AG09319 (cell line): ENCODE data around the gene TMEM168.
"Not testable (repeated sequence)": the region's sequence is repeated elsewhere in the genome, so short reads cannot be mapped to it uniquely, and the experiment has no call there.

Experiments used
- DNase-seq: peaks from one replicate; pipeline ENCODE4 v3.0.0-alpha.2; 2010; ENCODE audit warnings: low read depth; ENCODE audit errors: extremely low read depth
- TF ChIP-seq, protein P1 (sequence below): IDR thresholded peaks from 2 replicates; pipeline ENCODE4 v1.5.1; 2011; ENCODE audit warnings: low read depth, mild to moderate bottlenecking, inconsistent platforms, low read length, moderate library complexity

The TMEM168 gene

DNA sequence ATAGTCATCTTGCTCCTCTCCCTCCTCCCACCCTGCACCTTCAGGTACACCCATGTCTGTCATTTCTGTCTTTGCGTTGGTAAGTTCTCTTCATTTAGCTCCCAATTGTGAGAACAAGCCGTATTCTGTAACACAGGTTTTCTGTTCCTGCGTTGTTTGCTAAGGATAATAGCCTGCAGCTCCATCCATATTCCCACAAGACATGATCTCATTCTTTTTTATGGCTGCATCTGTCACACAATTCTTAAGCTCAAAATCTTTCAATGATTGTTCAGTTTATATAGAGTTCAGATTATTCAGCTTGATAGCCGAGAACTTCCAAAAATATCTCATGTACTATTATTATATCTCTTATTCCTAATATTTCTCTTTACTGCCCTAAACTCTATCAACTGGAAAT lies 16.0 kb upstream of the TMEM168 start:
- DNase-seq: no peak
- TF ChIP-seq, protein P1, sequence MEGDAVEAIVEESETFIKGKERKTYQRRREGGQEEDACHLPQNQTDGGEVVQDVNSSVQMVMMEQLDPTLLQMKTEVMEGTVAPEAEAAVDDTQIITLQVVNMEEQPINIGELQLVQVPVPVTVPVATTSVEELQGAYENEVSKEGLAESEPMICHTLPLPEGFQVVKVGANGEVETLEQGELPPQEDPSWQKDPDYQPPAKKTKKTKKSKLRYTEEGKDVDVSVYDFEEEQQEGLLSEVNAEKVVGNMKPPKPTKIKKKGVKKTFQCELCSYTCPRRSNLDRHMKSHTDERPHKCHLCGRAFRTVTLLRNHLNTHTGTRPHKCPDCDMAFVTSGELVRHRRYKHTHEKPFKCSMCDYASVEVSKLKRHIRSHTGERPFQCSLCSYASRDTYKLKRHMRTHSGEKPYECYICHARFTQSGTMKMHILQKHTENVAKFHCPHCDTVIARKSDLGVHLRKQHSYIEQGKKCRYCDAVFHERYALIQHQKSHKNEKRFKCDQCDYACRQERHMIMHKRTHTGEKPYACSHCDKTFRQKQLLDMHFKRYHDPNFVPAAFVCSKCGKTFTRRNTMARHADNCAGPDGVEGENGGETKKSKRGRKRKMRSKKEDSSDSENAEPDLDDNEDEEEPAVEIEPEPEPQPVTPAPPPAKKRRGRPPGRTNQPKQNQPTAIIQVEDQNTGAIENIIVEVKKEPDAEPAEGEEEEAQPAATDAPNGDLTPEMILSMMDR: no peak

DNA sequence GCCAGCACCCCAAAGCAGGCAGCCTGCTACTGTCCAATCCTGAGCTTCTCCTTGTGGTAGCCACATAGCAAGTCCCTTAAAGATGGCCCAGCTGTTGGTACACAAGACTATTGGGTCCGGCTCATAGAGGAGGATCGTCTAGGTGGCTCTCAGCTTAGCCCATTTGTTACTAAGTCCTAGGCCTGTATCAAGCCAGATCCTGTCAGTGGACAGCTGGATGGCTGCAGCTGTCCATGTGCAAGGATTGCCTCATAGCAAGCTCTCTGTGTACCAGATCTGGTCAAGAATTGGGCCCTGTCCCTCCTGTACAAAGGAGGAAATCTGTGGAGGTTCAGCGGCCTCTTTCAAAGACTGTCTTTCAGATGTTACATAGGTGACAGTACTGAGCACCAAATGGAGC lies 12.2 kb upstream of the TMEM168 start:
- no peak for DNase-seq
- TF ChIP-seq, protein P1: no peak

DNA sequence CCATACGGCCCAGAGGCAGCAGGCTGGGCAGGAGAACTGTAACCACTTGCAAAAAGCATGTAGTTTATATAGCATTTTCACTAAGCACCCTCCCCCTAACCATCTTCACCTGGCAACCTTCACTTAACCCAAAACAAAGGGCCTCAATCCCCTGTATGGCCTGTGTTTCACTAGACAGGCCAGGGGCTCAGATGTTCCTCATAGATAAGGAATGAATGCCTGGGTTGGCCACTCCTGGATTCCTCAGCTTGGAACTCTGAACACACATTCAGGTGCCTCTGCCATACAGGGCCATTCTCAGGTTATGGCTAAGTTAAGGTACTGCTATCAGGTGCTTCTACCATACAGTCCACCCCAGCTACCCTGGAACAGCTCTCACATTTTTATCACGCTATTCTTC lies 10.3 kb upstream of the TMEM168 start:
- DNase-seq: no peak
- TF ChIP-seq, protein P1: no peak

DNA sequence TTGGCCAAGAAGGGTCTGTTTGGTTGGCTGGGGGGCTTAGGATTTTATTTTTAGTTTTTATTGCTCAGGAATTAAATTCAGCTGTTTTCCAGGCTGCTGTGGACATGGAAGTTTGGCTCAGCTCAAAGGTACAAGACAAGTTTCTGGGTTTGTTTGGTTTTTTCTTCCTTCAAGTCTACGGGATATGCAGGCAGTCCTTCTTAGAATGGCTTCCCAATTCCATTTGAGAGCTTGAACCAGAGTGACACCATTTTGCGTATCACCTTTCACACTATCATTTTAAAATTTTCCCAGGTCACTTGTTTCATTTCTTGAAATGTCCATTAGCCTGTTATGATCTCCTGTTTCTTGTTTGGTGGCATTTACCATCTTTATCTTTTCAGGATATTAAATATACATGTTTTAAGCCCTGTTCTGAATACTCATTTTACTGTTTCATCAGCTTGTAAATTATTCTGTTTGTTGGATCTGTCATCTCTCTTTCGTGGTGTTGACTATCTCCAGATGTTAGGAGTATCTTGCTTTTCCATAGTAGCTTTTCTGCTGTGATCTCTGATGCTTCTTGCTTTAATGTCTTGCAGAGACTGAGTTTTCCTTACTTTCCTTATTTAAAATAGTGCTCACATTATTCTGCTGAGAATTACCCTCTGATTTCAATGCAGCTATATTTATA lies 9.4 kb upstream of the TMEM168 start:
- TF ChIP-seq, protein P1: no peak
- DNase-seq: no peak

DNA sequence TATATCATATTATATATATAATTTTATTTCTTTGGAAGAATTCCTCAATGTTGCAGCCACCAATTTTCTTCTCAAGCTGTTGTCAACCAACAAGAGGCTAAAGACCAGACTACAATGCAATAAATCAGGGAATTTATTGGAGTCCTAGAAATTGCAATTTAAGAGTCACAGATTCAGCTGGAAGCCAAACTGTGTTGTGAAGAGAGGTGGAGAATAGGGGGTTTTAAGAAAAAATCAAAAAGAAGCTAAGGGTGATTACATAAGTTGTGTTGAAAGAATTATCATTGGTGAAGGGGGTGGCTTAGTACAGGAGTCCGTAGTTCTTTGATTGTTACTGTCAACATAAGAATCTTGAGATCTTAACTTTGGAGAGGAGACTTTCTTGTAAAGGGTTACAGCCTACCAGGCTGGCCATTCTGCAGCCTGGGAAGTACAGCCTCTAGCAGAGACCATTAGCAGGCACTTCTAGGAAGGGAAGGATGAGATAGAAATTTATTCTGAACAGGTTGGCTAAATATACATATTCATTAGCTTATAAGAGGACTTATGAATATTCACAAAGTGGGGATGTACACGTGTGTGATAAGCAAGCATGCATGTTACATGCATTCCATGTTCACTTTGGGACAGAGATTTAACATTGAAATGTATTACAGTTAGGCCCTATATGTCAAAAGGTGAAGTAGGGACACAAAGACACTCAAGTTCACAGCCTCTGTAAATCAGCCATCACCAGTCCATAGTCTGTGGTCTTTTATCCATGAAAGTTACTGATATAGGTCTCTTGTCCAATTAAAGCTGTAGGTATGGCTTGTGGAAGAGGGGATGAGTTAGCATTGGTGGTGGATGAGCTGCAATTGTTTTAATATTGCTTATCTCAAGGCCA lies 8.3 kb upstream of the TMEM168 start:
- TF ChIP-seq, protein P1: no peak
- no peak for DNase-seq

DNA sequence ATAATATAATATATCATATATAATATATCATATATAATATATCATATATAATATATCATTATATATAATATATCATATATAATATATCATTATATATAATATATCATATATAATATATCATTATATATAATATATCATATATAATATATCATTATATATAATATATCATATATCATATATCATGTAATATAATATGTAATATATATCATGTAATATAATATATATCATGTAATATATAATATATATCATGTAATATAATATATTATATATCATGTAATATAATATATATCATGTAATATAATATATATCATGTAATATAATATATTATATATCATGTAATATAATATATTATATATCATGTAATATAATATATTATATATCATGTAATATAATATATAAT lies 6.4 kb upstream of the TMEM168 start:
- DNase-seq: not testable (repeated sequence)

DNA sequence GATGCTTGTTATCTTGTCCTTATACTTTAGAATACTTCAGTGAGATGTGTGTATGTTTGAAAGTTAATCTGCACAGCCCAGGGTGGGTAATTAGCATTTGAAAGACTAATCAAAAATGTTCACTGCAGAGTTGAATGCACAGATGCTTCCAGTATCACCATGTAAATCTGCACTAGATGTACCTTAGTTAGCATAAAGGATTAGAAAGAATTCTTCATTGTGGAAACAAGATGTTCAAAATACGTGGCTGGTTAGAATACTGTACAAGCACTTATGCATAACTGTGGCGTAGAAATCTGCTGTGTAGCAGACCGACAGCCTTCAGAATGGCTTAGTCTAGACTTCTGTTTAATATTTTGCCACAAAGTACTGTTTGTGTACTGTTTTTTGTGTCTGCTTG lies 2.2 kb upstream of the TMEM168 start:
- DNase-seq: no peak
- TF ChIP-seq, protein P1: no peak
